Measurements from ENCODE around the gene ATP8A1.

Gene ATP8A1

GRCh38 chr4:42560467-42560861 lies 96.4 kb downstream of the ATP8A1 start:
- H3K27me3 ChIP-seq (ENCODE audit: control insufficient read depth, insufficient read depth, low read length), result no peaks in the 10 kb centered on the region
- H3K4me3 ChIP-seq (ENCODE audit: low read length), result no peak overlapping the region
- H3K9me3 ChIP-seq (replicated peaks; ENCODE audit: low read length), result no peaks in the 10 kb centered on the region
- no peak overlapping the region for H3K4me2 ChIP-seq (ENCODE audit: low read length)
- H3K36me3 ChIP-seq (ENCODE audit: insufficient read depth, low read length), result no peaks in the 10 kb centered on the region
- H3K4me1 ChIP-seq (ENCODE audit: control insufficient read depth, insufficient read depth, low read length), result no peaks in the 10 kb centered on the region
- H3K9ac ChIP-seq (ENCODE audit: low read depth, low read length), result no peak overlapping the region

GRCh38 chr4:42558156-42558555 lies 98.7 kb downstream of the ATP8A1 start:
- no peak overlapping the region for H3K9ac ChIP-seq (ENCODE audit: low read depth, low read length)
- no peak overlapping the region for H3K4me2 ChIP-seq (ENCODE audit: low read length)
- H3K36me3 ChIP-seq (ENCODE audit: insufficient read depth, low read length), result no peaks in the 10 kb centered on the region
- no peak overlapping the region for H3K4me3 ChIP-seq (ENCODE audit: low read length)
- no peaks in the 10 kb centered on the region for H3K4me1 ChIP-seq (ENCODE audit: control insufficient read depth, insufficient read depth, low read length)
- no peaks in the 10 kb centered on the region for H3K9me3 ChIP-seq (replicated peaks; ENCODE audit: low read length)
- H3K27me3 ChIP-seq (ENCODE audit: control insufficient read depth, insufficient read depth, low read length), result no peaks in the 10 kb centered on the region

DNA sequence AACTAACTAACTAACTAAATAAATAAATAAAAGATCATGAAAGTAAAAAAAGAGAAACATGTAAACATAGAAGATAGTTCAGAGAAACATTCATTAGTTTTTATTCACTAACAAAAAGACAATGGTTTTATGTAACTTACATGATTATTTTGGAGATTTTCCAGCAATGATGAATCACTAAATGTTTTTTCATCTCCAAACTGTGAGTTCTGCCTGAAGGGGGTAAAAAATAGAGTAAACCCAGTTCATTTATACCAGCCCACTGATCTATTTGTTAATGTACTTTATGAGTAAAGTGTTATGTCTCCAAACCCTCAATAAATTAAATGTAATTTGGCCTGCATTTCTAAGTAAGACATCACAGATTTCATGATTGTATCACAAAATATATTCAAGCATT lies 101.1 kb downstream of the ATP8A1 start:
- H3K9ac ChIP-seq (ENCODE audit: low read depth, low read length), result no peak overlapping the region
- no peak overlapping the region for H3K4me2 ChIP-seq (ENCODE audit: low read length)
- H3K9me3 ChIP-seq (replicated peaks; ENCODE audit: low read length), result no peaks in the 10 kb centered on the region
- H3K4me1 ChIP-seq (ENCODE audit: control insufficient read depth, insufficient read depth, low read length), result no peaks in the 10 kb centered on the region
- no peak overlapping the region for H3K4me3 ChIP-seq (ENCODE audit: low read length)
- H3K36me3 ChIP-seq (ENCODE audit: insufficient read depth, low read length), result no peaks in the 10 kb centered on the region
- H3K27me3 ChIP-seq (ENCODE audit: control insufficient read depth, insufficient read depth, low read length), result no peaks in the 10 kb centered on the region

GRCh38 chr4:42554072-42554471 lies 102.8 kb downstream of the ATP8A1 start:
- Histone ChIP-seq H3K36me3 (ENCODE audit: insufficient read depth, low read length) (no peaks in the 10 kb centered on the region), H3K4me2 (ENCODE audit: low read length) (no peak overlapping the region), H3K27me3 (ENCODE audit: control insufficient read depth, insufficient read depth, low read length) (no peaks in the 10 kb centered on the region), H3K9me3 (replicated peaks; ENCODE audit: low read length) (no peaks in the 10 kb centered on the region), H3K4me1 (ENCODE audit: control insufficient read depth, insufficient read depth, low read length) (no peaks in the 10 kb centered on the region), H3K4me3 (ENCODE audit: low read length) (no peak overlapping the region), H3K9ac (ENCODE audit: low read depth, low read length) (no peak overlapping the region)

GRCh38 chr4:42549896-42550295 lies 107.0 kb downstream of the ATP8A1 start:
- Histone ChIP-seq H3K36me3 (ENCODE audit: insufficient read depth, low read length) (no peaks in the 10 kb centered on the region), H3K4me2 (ENCODE audit: low read length) (no peak overlapping the region), H3K4me1 (ENCODE audit: control insufficient read depth, insufficient read depth, low read length) (no peaks in the 10 kb centered on the region), H3K4me3 (ENCODE audit: low read length) (no peak overlapping the region), H3K27me3 (ENCODE audit: control insufficient read depth, insufficient read depth, low read length) (no peaks in the 10 kb centered on the region), H3K9me3 (replicated peaks; ENCODE audit: low read length) (no peaks in the 10 kb centered on the region), H3K9ac (ENCODE audit: low read depth, low read length) (no peak overlapping the region)

GRCh38 chr4:42547805-42548204 lies 109.1 kb downstream of the ATP8A1 start:
- Histone ChIP-seq H3K36me3 (ENCODE audit: insufficient read depth, low read length) (no peaks in the 10 kb centered on the region), H3K4me3 (ENCODE audit: low read length) (no peak overlapping the region), H3K27me3 (ENCODE audit: control insufficient read depth, insufficient read depth, low read length) (no peaks in the 10 kb centered on the region), H3K9me3 (replicated peaks; ENCODE audit: low read length) (no peaks in the 10 kb centered on the region), H3K4me2 (ENCODE audit: low read length) (no peak overlapping the region), H3K4me1 (ENCODE audit: control insufficient read depth, insufficient read depth, low read length) (no peaks in the 10 kb centered on the region), H3K9ac (ENCODE audit: low read depth, low read length) (no peak overlapping the region)

DNA sequence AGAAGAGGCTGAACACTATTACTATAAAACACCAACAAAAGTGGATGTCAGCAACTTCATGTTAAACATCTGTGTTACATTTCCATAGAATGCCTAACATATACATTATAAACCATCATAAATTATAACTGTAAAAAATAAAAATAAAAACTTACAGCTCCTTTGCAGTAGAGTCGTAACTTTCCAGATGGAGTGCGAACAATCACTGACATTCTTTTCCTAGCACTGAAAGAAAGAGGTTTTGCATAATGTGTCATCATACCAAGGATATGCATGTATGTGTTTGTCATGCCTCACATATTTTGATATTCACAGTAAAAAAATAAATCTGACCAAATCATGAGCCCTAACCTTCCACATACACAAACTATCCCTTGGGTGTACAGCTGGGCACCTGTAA lies 113.1 kb downstream of the ATP8A1 start:
- Histone ChIP-seq H3K9ac (ENCODE audit: low read depth, low read length) (no peak overlapping the region), H3K4me1 (ENCODE audit: control insufficient read depth, insufficient read depth, low read length) (no peaks in the 10 kb centered on the region), H3K4me2 (ENCODE audit: low read length) (no peak overlapping the region), H3K27me3 (ENCODE audit: control insufficient read depth, insufficient read depth, low read length) (no peaks in the 10 kb centered on the region), H3K9me3 (replicated peaks; ENCODE audit: low read length) (no peaks in the 10 kb centered on the region), H3K36me3 (ENCODE audit: insufficient read depth, low read length) (no peaks in the 10 kb centered on the region), H3K4me3 (ENCODE audit: low read length) (no peak overlapping the region)

DNA sequence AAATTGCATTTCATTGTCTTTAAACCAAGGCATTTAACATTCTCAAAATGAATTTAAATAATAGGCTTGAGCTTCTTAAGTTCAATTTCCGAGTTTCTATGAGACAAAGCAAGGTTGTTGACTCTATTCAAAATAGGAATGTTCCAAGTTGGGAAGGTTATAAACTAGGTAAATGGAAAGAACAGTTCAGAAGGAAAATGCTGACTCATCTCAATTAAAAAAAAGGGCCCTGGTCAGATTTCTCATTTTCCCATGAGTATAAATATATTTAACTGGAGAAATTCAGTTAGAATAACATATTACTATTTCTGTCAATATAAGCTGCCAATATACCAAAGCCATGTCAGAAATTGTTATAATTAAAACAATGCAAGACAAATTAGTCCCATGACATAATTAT lies 113.8 kb downstream of the ATP8A1 start:
- no peaks in the 10 kb centered on the region for H3K9me3 ChIP-seq (replicated peaks; ENCODE audit: low read length)
- H3K4me1 ChIP-seq (ENCODE audit: control insufficient read depth, insufficient read depth, low read length), result no peaks in the 10 kb centered on the region
- H3K27me3 ChIP-seq (ENCODE audit: control insufficient read depth, insufficient read depth, low read length), result no peaks in the 10 kb centered on the region
- H3K4me3 ChIP-seq (ENCODE audit: low read length), result no peak overlapping the region
- no peak overlapping the region for H3K4me2 ChIP-seq (ENCODE audit: low read length)
- no peaks in the 10 kb centered on the region for H3K36me3 ChIP-seq (ENCODE audit: insufficient read depth, low read length)
- no peak overlapping the region for H3K9ac ChIP-seq (ENCODE audit: low read depth, low read length)

GRCh38 chr4:42541647-42542046 lies 115.3 kb downstream of the ATP8A1 start:
- H3K9me3 ChIP-seq (replicated peaks; ENCODE audit: low read length), result no peaks in the 10 kb centered on the region
- no peak overlapping the region for H3K4me3 ChIP-seq (ENCODE audit: low read length)
- no peaks in the 10 kb centered on the region for H3K36me3 ChIP-seq (ENCODE audit: insufficient read depth, low read length)
- no peaks in the 10 kb centered on the region for H3K27me3 ChIP-seq (ENCODE audit: control insufficient read depth, insufficient read depth, low read length)
- H3K9ac ChIP-seq (ENCODE audit: low read depth, low read length), result no peak overlapping the region
- no peak overlapping the region for H3K4me2 ChIP-seq (ENCODE audit: low read length)
- no peaks in the 10 kb centered on the region for H3K4me1 ChIP-seq (ENCODE audit: control insufficient read depth, insufficient read depth, low read length)

DNA sequence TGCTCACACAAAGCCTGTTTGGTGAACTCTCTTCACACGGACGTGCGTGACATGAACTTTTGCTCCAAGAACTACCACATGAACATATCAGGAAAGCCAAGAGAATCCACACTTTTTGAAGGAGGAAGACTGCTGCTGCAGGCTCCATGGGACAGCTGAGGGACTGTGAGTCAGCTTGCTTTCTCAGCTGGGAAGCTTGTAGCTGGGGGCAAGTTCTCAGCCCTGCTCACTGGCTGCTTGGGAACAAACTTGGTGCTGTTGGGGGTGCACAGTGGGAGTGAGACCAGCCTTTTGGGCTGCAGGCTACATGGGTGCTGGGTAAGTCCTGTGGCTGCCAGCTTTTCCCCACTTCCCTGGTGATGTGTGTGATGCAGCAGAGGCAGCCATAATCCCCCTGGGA lies 123.9 kb downstream of the ATP8A1 start:
- Histone ChIP-seq H3K4me3 (ENCODE audit: low read length) (no peak overlapping the region), H3K36me3 (ENCODE audit: insufficient read depth, low read length) (no peaks in the 10 kb centered on the region)

GRCh38 chr4:42531341-42532030 lies 125.4 kb downstream of the ATP8A1 start:
- Histone ChIP-seq H3K4me2 (ENCODE audit: low read length) (no peak overlapping the region), H3K36me3 (ENCODE audit: insufficient read depth, low read length) (no peaks in the 10 kb centered on the region), H3K4me3 (ENCODE audit: low read length) (no peak overlapping the region), H3K9me3 (replicated peaks; ENCODE audit: low read length) (no peaks in the 10 kb centered on the region), H3K27me3 (ENCODE audit: control insufficient read depth, insufficient read depth, low read length) (no peaks in the 10 kb centered on the region), H3K9ac (ENCODE audit: low read depth, low read length) (no peak overlapping the region), H3K4me1 (ENCODE audit: control insufficient read depth, insufficient read depth, low read length) (no peaks in the 10 kb centered on the region)

More for the DNA sequence above, 123.9 kb downstream of the ATP8A1 start:
- Histone ChIP-seq H3K4me1 (ENCODE audit: control insufficient read depth, insufficient read depth, low read length) (no peaks in the 10 kb centered on the region), H3K27me3 (ENCODE audit: control insufficient read depth, insufficient read depth, low read length) (no peaks in the 10 kb centered on the region), H3K4me2 (ENCODE audit: low read length) (no peak overlapping the region), H3K9ac (ENCODE audit: low read depth, low read length) (no peak overlapping the region), H3K9me3 (replicated peaks; ENCODE audit: low read length) (no peaks in the 10 kb centered on the region)

GRCh38 chr4:42523066-42523718 lies 133.7 kb downstream of the ATP8A1 start:
- Histone ChIP-seq H3K4me2 (ENCODE audit: low read length) (no peak overlapping the region), H3K9me3 (replicated peaks; ENCODE audit: low read length) (no peaks in the 10 kb centered on the region), H3K9ac (ENCODE audit: low read depth, low read length) (no peak overlapping the region), H3K36me3 (ENCODE audit: insufficient read depth, low read length) (no peaks in the 10 kb centered on the region), H3K4me3 (ENCODE audit: low read length) (no peak overlapping the region), H3K27me3 (ENCODE audit: control insufficient read depth, insufficient read depth, low read length) (peaks cover 13% of the 10 kb centered on the region), H3K4me1 (ENCODE audit: control insufficient read depth, insufficient read depth, low read length) (no peaks in the 10 kb centered on the region)

Measured in skeletal muscle satellite cell (primary cell).